CD14-positive monocyte (primary cell): Measurements from ENCODE around the gene CRADD. TPM values are rescaled to one million over a fixed set of nuclear protein-coding genes. Genes with fewer than 3 reads are reported as not detected.

Experiments
- DNase-seq, 3 donors: peaks; one replicate each; pipeline ENCODE4 v3.0.0-alpha.2; 2011 to 2022
- H2AFZ ChIP-seq: 2 replicates; pipeline ENCODE4 v1.6.0; 2012; ENCODE audit warnings: mild to moderate bottlenecking, low read depth, low read length, inconsistent platforms; ENCODE audit not compliant: insufficient read depth, poor library complexity, severe bottlenecking
- H3K27ac ChIP-seq, 2 donors: 1 replicate in 1 of 2; 2 replicates in 1 of 2; pipeline ENCODE4 v1.5.1; 2012 to 2013; ENCODE audit warnings: low read length in 2 of 2, control low read depth in 1 of 2, inconsistent platforms in 1 of 2, low read depth in 1 of 2, mild to moderate bottlenecking in 1 of 2
- H3K27me3 ChIP-seq, 2 donors: one replicate each; pipeline versions ENCODE4 v1.6.0 to v1.6.1; 2011 to 2013; ENCODE audit warnings: low read length in 2 of 2; ENCODE audit not compliant: control insufficient read depth in 2 of 2, insufficient read depth in 2 of 2
- H3K36me3 ChIP-seq, 2 donors: replicated peaks in 1 of 2; 1 replicate in 1 of 2; 2 replicates in 1 of 2; pipeline versions ENCODE4 v1.5.1 to v1.6.1; 2012 to 2013; ENCODE audit warnings: low read length in 2 of 2, control low read depth in 1 of 2, inconsistent platforms in 1 of 2, mild to moderate bottlenecking in 1 of 2; ENCODE audit not compliant: insufficient read depth in 2 of 2, control insufficient read depth in 1 of 2
- H3K4me1 ChIP-seq, 2 donors: 1 replicate in 1 of 2; 2 replicates in 1 of 2; pipeline versions ENCODE4 v1.5.1 to v1.6.1; 2012 to 2013; ENCODE audit warnings: low read length in 2 of 2, control low read depth in 1 of 2, inconsistent platforms in 1 of 2, mild to moderate bottlenecking in 1 of 2, moderate library complexity in 1 of 2; ENCODE audit not compliant: insufficient read depth in 2 of 2, control insufficient read depth in 1 of 2
- H3K4me2 ChIP-seq: replicated peaks from 2 replicates; pipeline ENCODE3; 2012; ENCODE audit warnings: low read length, moderate library complexity, mild to moderate bottlenecking; ENCODE audit not compliant: poor library complexity, severe bottlenecking; ENCODE audit errors: extremely low read depth
- H3K4me3 ChIP-seq, 3 experiments: fragments of 200-600 bp in 1 of 3; sonication (generic) in 1 of 3; replicated peaks in 1 of 3; 1 replicate in 2 of 3; 2 replicates in 1 of 3; pipeline ENCODE4 v1.5.1; 2011 to 2013; ENCODE audit warnings: low read length in 3 of 3, mild to moderate bottlenecking in 3 of 3, control low read depth in 2 of 3, low read depth in 2 of 3, inconsistent platforms in 1 of 3, moderate library complexity in 1 of 3
- H3K79me2 ChIP-seq: 2 replicates; pipeline ENCODE4 v1.6.0; 2012; ENCODE audit warnings: mild to moderate bottlenecking, control low read depth, inconsistent platforms, low read length, moderate library complexity; ENCODE audit not compliant: insufficient read depth
- H3K9ac ChIP-seq: 2 replicates; pipeline ENCODE4 v1.6.0; 2017; ENCODE audit warnings: low read length, mild to moderate bottlenecking; ENCODE audit not compliant: insufficient read depth, poor library complexity, severe bottlenecking
- H3K9me3 ChIP-seq, 2 donors: replicated peaks in 1 of 2; 1 replicate in 1 of 2; 2 replicates in 1 of 2; pipeline versions ENCODE4 v1.5.1 to v1.6.1; 2012 to 2013; ENCODE audit warnings: low read length in 2 of 2, control low read depth in 1 of 2; ENCODE audit not compliant: control insufficient read depth in 1 of 2, insufficient read depth in 1 of 2
- H4K20me1 ChIP-seq: 2 replicates; pipeline ENCODE4 v1.6.0; 2012; ENCODE audit warnings: mild to moderate bottlenecking, low read length, control low read depth, moderate library complexity; ENCODE audit not compliant: insufficient read depth
- H3K27ac Mint-ChIP-seq, 7 donors: one replicate each; pipeline ENCODE4 v1.8.0; 2020; ENCODE audit warnings: mild to moderate bottlenecking in 7 of 7, mixed read lengths in 7 of 7, moderate library complexity in 6 of 7, inconsistent platforms in 2 of 7
- H3K27me3 Mint-ChIP-seq, 3 donors: one replicate each; pipeline ENCODE4 v1.8.0; 2021 to 2022; ENCODE audit warnings: low read depth in 3 of 3, mild to moderate bottlenecking in 3 of 3, mixed read lengths in 3 of 3, moderate library complexity in 3 of 3, inconsistent platforms in 1 of 3
- H3K36me3 Mint-ChIP-seq, 2 donors: one replicate each; pipeline ENCODE4 v1.8.0; 2020; ENCODE audit warnings: mixed read lengths in 2 of 2, inconsistent platforms in 1 of 2, mild to moderate bottlenecking in 1 of 2
- H3K4me1 Mint-ChIP-seq: one replicate; pipeline ENCODE4 v1.8.0; 2020; ENCODE audit warnings: mild to moderate bottlenecking, mixed read lengths
- H3K4me3 Mint-ChIP-seq, 2 donors: one replicate each; pipeline ENCODE4 v1.8.0; 2020; ENCODE audit warnings: mild to moderate bottlenecking in 2 of 2, mixed read lengths in 2 of 2, moderate library complexity in 1 of 2
- H3K9me3 Mint-ChIP-seq, 7 donors: one replicate each; pipeline ENCODE4 v1.8.0; 2020 to 2022; ENCODE audit warnings: mixed read lengths in 7 of 7, mild to moderate bottlenecking in 6 of 7, moderate library complexity in 6 of 7, inconsistent platforms in 2 of 7
- CTCF ChIP-seq: fragments of 200-600 bp; IDR thresholded peaks from one replicate; pipeline ENCODE4 v1.8.0; 2022; ENCODE audit warnings: antibody characterized with exemption, mild to moderate bottlenecking
- WGBS: methylation state at CpG from one replicate; pipeline ENCODE4 v1.1.5; 2013; ENCODE audit warnings: missing lambda C conversion rate; ENCODE audit not compliant: insufficient coverage; 5-methylcytosine and 5-hydroxymethylcytosine counted together
- intact Hi-C, 2 donors: fragments of 100-400 bp; cut with micrococcal nuclease; formaldehyde crosslinking; loops; one replicate each; pipeline versions ENCODE4 v1.15.0 to v1.15.1; 2023
- polyA plus RNA-seq, 3 donors: library from polyadenylated mRNA; depleted of rRNA in 1 of 3; unstranded in 2 of 3; stranded (reverse) in 1 of 3; fragments of 300-500 nt in 2 of 3; fragments of >200 nt in 1 of 3; fragmentation: Illumina TruSeq in 2 of 3; gene quantifications; 1 replicate in 2 of 3; 2 replicates in 1 of 3; pipeline ENCODE4 v1.2.3, GENCODE V29; 2012 to 2021

CRADD gene
- polyA plus RNA-seq, 3 donors = 5.6 to 12.2 (median 11.2) TPM

- no peaks in the 10 kb centered on the region for H3K36me3 Mint-ChIP-seq
- H3K27ac ChIP-seq = no peak overlapping the region
- no peaks in the 10 kb centered on the region for H3K36me3 ChIP-seq
- H3K9me3 Mint-ChIP-seq = no peaks in the 10 kb centered on the region
- no peak overlapping the region for H3K4me3 Mint-ChIP-seq
- no CpG with 5 or more reads among the region's 3 CpGs for WGBS
- H3K27me3 ChIP-seq = no peaks in the 10 kb centered on the region
- no peaks in the 10 kb centered on the region for H3K4me1 ChIP-seq
- intact Hi-C loops = no loop called here
- H4K20me1 ChIP-seq = no peaks in the 10 kb centered on the region
- H2AFZ ChIP-seq = no peak overlapping the region
- H3K9me3 ChIP-seq = no peaks in the 10 kb centered on the region
- H3K4me1 Mint-ChIP-seq = no peaks in the 10 kb centered on the region
- DNase-seq = no peak
- no peak overlapping the region for H3K27ac Mint-ChIP-seq
- H3K79me2 ChIP-seq = no peaks in the 10 kb centered on the region
- peaks cover 0 to 4% (median 2%) of the 10 kb centered on the region in 3 donors for H3K27me3 Mint-ChIP-seq
- no peak overlapping the region for H3K4me2 ChIP-seq
- no peak overlapping the region for H3K9ac ChIP-seq
- TF ChIP-seq CTCF = no peak
- no peak overlapping the region for H3K4me3 ChIP-seq
Measured at GRCh38 chr12:93698307-93699092, 21.3 kb downstream of the CRADD start.

- Histone ChIP-seq H3K27ac (no peak overlapping the region), H3K9ac (no peak overlapping the region), H3K4me1 (no peaks in the 10 kb centered on the region), H3K36me3 (no peaks in the 10 kb centered on the region), H3K27me3 (no peaks in the 10 kb centered on the region), H3K4me3 (no peak overlapping the region), H3K4me2 (no peak overlapping the region), H2AFZ (no peak overlapping the region), H3K9me3 (no peaks in the 10 kb centered on the region), H4K20me1 (no peaks in the 10 kb centered on the region), H3K79me2 (no peaks in the 10 kb centered on the region)
- Mint-ChIP-seq H3K9me3 (no peaks in the 10 kb centered on the region), H3K27me3 (peaks cover 0 to 4% (median 2%) of the 10 kb centered on the region in 3 donors), H3K4me3 (no peak overlapping the region), H3K4me1 (no peaks in the 10 kb centered on the region), H3K27ac (no peak overlapping the region), H3K36me3 (no peaks in the 10 kb centered on the region)
- intact Hi-C loops = no loop called here
- no peak for DNase-seq
- no peak for TF ChIP-seq CTCF
- 92% methylated on average over 6 of the region's 9 CpGs for WGBS
Measured at GRCh38 chr12:93699271-93700145, 22.3 kb downstream of the CRADD start.
